Measurements from ENCODE around the gene DIP2A.
"Not testable (repeated sequence)": the region's sequence is repeated elsewhere in the genome, so short reads cannot be mapped to it uniquely, and the experiment has no call there.

Gene DIP2A

DNA sequence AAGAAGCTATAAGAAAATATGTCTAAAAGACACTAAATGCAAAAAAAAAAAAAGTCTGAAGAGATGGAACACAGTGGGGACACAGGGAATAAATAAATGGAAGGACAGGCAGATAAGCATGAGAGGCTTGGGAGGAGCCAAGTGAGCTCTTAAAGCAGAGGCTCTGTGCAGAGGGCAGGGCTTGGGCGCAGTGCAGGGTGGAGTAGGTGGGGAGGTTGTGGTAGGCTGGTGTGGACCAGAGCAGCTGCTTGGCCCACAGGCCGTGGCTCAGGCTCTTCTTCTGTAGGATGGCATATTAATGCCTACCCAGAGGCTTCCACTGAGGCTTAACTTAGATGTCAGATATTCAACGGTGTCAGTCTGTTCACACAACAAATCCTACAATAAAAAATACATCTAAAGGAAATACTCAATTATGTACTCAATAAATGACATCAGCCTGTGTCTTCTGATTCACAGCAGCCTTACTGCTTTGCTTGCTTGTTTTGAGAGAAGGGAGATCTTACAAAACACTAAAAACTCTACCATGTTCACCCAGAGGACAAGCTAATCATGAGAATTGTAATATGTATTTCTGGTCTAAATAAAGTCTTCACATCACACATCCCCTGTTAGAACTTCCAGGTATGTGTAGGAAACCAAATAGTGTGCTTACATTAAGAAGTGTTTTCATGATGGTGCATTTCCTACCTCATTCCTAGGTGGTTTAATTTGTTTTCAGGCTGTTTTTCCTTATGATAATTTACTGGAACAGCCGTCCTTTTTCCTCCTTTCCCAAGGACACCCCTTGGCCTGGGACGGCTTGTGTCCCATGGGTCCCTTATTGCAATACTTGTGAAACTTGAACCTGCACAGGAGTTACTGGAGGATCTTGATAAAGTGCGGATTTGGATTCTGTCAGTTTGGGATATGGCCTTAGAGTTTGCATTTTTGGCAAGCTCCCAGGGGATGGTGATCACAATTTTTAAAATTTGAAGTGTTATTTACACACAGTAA lies 24.9 kb downstream of the DIP2A start:
- DNase-seq, result no peak

DNA sequence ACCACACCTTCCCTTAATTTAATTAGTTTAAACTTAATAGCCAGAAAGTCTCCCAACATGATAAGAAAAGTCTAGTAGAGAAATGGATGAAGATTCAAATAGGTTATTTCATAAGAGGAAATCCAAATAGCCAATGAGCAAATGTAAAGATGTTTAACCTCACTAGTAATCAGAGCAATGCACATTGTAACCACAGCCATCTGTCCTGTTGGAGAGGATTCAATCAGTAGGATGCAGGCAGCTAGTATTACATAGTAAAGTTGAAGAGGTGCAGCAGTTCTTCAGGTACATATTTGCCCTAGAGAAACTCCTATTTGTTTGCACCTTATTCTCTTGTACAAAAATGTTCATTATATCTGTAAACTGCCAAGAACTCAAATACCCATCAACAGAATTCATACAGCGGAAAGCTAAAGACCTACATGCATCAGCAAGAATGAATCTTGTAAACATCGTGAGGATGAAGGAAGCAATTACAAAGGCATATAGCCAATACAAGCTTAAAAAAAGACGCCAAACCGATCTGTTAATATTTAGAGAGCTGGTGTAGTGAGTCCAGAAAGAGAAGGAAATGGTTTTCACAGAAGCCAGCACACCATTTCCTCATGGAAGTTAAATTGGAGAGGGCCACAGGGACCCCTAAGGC lies 27.9 kb downstream of the DIP2A start:
- DNase-seq, result no peak

DNA sequence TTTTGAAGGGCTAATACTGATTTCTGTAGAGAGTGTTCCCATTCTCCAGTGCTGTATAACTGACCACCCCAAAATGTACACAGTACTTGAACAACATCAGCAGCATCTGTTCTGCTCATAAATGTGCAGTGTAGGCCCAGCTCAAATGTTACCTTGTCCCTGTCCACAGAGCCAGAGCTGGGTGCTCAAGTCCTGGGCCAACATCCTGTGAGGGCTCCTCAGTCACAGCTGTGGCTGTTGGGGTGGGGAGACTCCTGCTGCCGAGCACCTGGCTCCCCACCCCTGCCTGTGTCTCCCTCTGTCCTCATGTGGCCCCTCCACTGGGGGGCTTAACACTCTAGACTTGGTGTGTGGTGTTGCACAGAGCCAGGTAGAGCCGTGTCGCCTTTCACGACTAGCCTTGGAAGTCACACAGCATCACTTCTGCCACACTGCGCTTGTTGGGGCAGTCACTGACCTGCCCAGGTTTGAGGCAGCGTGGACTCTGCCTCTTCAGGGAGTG lies 30.5 kb downstream of the DIP2A start:
- DNase-seq, result no peak

GRCh38 chr21:46489800-46490199 lies 31.1 kb downstream of the DIP2A start:
- no peak for DNase-seq

DNA sequence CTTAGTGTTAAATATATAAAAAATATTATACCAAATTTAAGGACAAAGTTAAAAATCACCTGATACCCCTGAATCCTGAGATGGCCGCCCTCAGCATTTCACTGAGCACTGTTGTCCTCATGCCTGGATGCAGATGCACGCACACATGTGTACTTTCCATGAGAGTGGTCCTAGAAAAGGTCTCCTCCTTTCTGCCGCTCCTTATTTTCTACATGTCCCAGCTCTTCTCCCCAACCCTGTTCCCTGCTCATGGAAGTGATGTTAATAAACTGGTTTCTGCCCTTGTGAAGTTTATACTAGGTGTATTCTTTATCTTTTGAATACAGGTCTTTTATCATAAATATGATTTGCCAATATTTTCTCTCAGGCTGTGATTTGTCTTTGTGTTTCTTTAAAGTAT lies 32.9 kb downstream of the DIP2A start:
- DNase-seq, result no peak

DNA sequence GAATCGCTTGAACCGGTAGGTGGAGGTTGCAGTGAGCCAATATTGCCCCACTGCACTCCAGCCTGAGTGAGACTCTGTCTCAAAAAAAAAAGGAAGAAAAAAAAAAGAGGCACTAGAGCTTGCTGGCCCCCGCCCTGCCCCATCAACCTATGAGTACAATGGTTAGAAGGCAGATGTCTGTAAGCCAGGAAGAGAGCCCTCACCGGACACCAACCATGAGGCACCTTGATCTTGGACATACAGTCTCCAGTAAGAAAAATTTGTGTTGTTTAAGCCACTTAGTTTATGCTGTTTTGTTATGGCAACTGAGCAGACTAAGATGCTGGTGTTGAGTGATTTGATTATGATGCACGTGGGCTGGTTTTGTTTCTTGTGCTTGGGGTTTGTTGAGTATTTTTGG lies 34.2 kb downstream of the DIP2A start:
- DNase-seq, result no peak

- DNase-seq, result no peak
Measured at GRCh38 chr21:46493828-46494227, 35.1 kb downstream of the DIP2A start.

GRCh38 chr21:46498335-46499050 lies 39.8 kb downstream of the DIP2A start:
- peak; percentile 6 for DNase-seq

DNA sequence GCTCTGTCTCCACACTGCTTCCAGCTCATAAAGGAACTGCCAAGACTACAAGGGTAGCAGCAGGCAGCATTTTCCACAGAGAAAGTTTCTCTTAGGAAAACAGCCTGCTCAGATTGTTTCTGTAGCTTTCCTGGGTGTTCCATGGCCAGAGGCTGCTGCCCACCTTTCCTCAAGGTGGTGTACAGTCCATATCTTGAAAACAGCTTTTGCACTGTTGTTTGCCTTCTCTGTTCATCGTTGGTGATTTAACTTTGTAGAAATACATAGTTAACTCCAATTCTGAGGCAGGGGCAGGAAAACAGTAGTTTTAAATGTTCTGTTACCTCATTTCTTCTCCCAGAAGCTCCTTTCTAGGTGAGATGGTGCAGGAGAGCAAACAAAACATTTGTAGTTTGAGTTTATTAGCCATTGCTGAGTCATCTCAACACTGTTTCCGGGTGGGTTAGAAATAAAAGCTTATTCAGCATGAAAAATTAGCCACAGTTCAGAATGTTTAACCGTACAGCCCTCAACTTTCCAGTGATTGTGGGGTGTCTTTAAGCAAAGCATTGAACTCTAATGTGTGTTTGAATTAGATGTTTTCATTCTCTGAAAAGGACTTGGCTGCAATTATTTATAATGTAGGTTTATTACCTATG lies 41.7 kb downstream of the DIP2A start:
- DNase-seq, result no peak

DNA sequence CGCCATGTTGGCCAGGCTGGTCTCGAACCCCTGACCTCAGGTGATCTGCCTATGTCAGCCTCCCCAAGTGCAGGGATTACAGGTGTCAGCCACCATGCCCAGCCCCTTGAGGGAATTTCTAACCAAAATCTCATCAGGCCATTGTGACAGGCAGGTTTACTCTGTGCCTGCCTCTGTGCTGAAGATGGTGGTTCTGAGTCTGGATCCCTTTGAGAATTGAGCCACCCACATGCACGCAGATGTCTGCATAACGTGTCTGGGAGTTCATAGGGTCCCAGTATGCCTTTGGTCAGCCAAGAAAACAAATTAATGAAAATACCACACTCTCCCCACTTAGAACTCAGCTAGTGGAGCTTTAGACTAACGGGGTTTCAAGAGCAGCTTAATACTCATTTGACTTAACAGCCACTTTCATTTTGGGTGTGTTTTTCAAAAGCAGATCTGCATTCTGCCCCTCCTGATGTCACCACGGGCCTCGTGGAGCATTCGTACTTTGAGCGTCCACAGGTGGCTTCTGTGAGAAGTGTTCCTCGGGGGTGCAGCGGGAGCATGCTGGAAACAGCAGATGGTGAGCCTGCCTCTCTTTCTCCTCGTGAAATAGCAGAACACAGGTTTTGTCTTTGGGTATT lies 45.3 kb downstream of the DIP2A start:
- DNase-seq, result no peak

- no peak for DNase-seq
Measured at GRCh38 chr21:46504666-46505065, 46.0 kb downstream of the DIP2A start.

GRCh38 chr21:46507562-46507961 lies 48.9 kb downstream of the DIP2A start:
- DNase-seq, result no peak

- no peak for DNase-seq
Measured at GRCh38 chr21:46509741-46510502, 51.2 kb downstream of the DIP2A start.

DNA sequence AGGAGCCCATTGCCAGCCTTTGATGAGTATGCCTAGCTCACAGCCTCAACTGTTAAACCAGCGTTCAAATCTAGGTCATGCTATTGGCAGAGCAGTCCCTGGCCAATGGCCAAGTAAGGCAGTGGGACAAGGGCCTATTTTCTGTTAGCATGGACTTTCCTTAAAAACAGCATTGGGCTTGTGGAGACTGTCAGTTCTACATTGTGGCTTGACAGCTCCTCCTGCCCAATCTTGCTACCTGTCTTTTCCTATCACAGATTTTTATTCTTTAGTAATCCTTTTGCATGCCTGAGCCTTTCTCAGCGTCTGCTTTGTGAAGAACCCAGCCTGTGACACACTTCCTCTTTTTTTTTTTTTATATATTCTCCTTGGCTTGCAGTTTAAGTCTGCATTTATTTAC lies 56.4 kb downstream of the DIP2A start:
- DNase-seq, result no peak

GRCh38 chr21:46516068-46516467 lies 57.4 kb downstream of the DIP2A start:
- no peak for DNase-seq

DNA sequence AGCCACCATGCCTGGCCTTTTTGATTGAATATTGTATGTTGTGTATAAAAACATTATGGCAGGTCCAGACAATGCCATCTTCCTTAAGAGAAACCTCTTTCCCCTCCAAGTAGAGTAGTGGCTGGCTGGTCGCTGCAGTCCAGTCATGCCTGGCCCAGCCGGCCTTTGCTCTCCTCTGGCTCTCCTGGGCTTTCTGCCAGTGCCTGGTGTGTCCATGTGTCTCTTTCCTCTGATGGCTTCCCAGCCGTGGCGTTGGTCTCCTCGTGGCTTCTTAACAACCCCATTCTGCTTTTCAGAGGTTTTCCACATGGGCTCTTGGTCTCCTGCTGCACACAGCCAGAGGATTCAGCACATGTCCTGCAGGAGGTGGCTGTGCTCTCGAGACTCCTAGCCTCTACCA lies 58.7 kb downstream of the DIP2A start:
- no peak for DNase-seq

DNA sequence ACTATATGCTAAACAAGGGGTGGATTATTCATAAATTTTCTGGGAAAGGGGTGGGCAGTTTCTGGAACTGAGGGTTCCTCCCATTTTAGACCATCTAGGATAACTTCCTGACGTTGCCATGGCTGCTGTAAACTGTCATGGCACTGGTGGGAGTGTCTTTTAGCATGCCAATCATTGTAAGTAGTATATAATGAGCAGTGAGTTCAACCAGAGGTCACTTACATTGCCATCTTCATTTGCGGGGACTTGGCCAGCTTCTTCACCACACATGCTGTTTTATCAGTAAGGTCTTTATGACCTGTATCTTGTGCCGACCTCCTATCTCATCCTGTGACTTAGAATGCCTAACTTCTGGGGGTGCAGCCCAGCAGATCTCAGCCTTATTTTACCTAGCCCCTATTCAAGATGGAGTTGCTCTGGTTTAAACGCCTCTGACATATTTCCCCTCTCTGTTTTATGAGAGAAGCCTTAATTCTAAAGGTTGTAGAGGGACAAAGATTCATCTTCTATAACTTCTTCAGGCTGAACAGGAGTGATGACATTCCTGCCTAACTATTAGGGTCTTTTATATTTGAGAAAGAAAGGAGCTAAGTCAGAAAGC lies 60.4 kb downstream of the DIP2A start:
- no peak for DNase-seq

- not testable (repeated sequence) for DNase-seq
Measured at GRCh38 chr21:46527393-46527792, 68.7 kb downstream of the DIP2A start.

DNA sequence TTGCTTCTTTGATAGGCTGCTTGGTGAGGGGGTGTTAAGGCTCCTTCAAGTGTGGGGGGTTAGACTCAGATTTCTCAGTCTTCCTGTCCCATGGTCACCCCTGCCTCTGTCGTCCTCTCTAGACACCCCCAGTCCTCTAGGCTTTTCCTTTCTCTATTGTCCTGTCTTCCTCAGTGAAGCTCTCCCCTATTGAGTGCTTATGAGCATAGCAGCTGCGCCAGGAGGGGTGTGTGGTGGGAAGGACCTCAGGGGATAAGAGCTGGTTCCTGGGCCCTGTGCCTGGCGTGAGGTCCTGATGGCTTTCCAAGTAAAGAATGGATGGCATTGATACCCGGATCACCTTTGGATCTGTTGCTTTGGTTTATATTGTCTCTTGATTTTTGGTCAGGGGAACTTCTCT lies 69.1 kb downstream of the DIP2A start:
- DNase-seq, result no peak

- DNase-seq, result no peak
Measured at GRCh38 chr21:46532080-46532479, 73.4 kb downstream of the DIP2A start.

DNA sequence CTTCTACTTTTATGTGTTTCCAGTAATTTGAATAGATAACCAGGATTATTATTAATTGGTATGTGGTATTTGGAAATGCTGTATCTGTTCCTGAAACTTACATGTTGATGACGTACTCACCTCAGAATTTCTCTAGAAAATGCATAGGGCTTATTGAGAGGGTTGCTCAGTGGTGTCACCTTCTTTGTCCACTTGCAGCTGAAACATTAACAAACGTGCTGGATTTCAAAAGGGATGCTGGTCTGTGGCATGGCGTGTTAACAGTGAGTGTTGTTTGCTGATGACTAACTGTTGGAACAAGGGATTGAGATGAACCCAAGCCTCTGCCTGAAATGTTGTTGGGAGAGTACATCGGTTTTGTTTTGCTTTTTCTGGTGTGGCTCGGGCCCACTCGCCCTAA lies 78.3 kb downstream of the DIP2A start:
- no peak for DNase-seq
